SH-SY5Y (cell line): ENCODE data around the gene DSTN.

Source experiments
- GATA2 ChIP-seq: IDR thresholded peaks from 2 replicates; pipeline ENCODE4 v1.6.1; 2011; ENCODE audit warnings: mild to moderate bottlenecking, low read depth, low read length
- GATA3 ChIP-seq: IDR thresholded peaks from 2 replicates; pipeline ENCODE4 v1.6.1; 2011; ENCODE audit warnings: low read depth, mild to moderate bottlenecking, low read length, moderate library complexity

Gene DSTN

DNA sequence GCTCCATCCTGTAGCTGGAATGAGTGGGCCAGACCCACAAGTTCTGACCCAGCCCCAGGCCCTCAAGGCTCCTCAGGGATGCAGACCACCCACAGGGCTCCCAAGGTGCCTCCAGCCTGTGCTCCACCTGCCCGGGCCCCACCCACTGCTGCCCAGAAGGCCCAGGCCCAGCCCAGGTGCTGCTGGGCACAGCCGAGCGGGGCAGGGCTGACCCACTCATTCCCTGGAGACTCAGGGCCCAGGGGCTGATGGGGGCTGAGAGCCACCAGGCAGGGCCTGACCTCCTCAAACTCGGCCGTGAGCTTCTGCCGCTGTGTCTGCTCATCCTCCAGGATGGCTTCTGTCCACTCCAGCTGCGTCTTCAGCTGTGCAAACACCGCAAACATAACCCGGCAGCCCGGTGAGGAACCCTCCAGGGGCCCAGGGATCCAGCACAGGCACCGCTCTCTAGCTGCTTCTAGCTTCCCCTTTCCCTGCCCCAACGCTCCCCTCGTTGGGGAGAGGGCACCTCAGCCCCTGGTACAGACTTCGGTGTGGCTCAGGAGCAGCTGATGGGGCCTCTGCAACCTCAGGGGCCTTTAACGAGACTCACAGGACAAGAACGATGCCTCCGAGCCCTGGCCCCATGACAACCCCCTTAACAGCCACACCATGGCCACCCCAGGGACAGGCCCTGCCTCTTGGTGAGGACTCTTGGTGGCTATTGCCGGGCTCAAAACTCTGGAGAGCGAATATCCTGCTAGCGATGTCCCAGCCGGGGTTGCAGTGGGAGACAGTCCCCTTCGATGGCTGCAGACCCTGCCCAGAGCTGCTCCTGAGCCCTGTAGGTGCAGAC, 46.0 kb downstream of the DSTN start:
- TF ChIP-seq GATA2 (no peak), GATA3 (no peak)

DNA sequence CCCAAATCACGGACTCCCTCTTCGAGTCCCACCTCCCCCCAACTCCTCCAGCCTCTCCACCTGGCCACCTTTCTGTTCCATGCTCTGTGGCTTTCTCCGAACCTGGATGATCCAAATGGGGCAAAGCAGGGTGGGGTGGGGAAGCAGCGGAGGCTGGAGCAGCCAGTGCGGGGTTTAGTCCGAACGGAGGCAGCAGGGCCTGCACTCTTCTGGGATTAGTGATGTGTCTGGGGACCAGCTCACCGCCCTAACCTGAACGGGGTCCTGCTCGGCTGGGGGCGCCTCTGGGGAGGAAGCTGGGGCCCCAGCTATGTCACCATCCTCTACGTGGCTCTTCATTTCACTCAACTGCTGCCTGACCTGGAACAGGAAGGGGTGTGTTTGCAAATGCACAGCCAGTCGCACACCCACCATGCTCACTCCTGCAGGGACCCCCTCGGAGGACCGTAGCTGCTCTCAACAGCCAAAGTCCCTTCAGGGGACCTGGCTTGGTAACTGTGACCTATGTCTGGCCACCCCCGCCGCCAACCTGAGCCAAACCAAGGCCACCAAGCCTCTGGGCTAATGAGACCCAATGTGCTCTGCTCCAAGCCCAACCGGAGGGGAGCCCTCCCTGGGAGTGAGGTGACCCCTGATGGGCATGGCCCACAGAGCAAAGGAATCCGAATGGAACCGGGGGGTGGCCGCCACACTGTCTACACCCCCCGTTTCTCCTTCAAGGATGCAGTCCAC, 46.8 kb downstream of the DSTN start:
- no peak for TF ChIP-seq GATA3
- TF ChIP-seq GATA2, result no peak

DNA sequence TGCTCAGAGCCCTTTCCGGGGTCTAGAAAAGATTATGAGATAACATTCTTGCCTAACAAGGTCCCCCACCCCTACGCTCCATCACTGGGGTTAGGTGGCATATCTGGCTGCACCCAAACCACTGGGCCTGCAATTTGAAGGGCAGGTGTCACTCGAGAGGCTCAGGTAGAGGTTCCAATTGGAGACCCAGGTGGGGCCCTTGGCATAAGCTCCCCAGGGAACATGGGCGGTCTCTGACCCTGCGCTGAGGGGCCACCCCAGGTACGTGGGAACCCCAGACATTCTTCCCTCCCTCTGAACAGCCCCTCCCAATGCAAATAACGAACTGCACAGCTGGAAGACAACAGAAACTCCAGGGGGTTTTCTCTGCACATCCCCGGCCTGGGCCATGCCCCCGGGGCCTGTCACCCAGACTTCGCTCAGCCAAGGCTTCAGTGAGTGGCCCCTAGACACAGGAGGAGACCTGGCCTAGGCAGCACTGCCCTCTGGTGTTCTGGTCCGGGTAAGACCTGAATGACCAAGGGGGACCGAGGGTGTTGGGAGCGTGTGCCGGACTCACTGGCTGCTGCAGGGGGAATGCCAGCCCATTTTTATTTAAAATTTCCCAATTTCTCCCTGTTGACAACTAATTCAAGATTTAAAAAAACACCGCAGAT, 47.5 kb downstream of the DSTN start:
- TF ChIP-seq GATA3, result no peak
- no peak for TF ChIP-seq GATA2

DNA sequence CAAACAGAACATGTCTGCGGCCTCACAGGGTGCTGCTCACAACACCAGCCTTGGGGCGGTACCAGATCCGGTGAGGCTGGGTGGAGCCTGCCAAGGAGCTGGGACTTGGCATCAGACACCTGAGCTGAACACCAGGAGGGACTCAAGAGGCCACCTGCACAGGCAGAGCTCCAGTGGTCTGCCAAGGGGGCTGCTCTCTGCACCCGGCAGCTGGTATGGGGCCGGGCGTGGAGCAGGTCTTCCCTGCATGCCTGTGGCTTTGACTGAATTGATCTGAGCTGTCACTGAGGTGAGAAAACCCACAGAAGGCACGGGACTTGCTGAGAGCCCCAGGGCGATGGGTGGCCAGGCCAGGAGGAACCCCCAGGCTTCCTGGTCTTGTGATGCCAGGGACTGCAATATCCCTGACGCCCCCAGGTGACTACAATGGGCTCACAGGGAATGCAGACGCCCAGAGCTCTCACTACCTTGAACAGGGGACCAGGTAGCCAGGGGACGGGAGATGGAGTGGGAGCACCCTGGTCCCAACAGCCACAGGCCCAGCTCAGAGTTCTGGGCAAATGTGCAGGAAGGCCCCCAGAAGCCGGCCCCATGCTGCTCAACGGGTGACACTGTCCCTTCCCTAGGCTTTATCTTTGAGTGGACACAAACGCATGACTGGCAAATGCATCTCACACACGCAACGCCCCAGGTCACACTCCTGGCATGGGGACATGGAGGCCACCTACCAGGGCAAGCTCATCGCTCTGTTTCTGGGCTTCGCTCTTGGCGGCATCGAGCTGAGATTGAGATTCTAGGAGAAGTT, 48.2 kb downstream of the DSTN start:
- TF ChIP-seq GATA2 (no peak), GATA3 (no peak)

DNA sequence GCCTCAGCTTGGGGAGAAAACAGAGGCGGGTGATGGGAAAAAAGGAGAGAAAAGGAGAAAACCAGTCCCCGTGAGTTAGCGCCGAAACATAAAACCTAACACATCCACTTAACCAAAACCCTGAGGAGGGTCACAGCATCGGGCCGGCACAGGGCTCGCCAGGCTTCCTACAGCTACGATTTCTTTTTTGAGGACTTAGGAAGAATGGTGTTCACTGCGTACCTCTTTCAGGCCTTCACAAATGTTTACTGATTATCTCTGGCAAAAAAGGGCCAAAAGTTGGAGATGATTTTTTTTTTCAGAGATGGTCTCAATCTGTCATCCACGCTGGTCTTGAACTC, 48.8 kb downstream of the DSTN start:
- TF ChIP-seq GATA2 (no peak), GATA3 (no peak)

DNA sequence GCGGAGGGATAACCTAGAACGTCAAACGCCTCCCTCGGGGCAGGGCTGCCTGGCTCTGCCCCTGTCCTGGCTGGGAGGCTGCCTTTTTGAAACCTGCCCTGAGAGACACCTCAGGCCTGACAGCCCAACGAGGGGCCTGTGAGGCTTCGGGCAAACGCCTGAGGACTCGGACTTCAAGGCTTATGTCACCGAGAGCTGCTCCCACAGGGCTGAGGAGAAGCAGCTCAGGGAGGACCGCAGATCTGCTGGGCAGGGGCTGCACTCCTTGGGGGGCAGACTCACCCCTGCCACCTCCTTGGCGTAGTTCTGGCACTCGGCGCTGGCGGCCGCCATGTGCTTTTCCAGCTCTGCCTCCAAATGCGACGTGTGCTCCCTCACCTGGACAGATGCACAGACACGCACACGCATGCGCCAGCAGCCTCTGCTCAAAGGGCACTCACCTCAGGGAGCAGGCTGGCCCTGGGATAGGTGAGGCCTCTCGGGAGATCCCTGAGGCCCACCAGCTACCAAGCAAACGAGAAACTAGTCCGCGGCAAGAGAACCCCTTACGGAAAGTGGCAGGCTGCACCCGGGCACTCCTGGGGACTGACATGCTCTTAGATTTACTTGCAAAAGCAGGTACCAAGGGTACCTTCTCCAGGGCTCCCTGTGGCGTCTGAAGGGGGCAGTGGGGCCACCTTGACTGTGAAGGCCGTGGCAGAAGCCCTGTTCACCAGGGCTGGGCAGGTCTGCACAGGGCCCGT, 49.6 kb downstream of the DSTN start:
- TF ChIP-seq GATA2 (no peak), GATA3 (no peak)

DNA sequence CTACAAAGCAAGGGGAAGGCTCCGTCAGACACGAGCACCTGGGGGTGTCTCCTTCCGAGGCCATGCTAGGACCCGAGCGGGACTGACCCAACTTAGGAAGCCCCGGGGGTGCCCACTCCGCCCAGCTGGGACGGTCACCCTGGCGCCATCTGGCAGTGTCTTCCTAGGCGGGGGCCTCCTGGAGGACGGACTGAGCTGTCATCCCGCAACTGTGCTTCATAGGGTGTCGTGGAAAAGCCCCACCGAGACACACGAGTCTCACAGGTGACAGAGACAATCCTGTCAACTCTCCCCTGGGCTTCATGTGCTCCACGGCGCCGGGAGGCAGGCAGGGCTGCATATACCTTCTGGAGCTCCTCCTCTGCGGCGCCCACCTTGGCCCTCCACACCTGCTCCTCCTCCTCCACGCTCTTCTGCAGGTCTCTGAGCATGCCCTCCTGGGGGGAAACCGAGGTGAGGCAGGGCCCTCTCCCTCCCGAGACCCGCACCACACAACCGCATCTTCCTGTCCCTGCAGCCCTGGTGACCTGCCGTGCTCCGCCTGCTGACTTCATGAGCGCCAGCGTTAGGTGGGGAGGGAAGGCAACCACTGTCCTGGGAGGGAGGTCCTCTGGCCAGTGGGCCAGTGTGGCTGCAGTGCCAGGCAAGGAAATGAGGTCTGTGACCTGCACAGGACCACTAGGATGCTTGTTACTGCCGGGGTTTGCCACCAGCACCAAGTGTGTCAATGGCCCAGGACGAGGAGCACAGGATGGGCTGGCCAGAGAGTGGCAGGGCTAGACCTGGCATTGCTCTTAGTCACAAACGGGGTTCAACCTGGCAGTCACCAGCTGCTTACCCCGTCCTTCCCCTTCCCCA, 50.7 kb downstream of the DSTN start:
- no peak for TF ChIP-seq GATA2
- no peak for TF ChIP-seq GATA3

DNA sequence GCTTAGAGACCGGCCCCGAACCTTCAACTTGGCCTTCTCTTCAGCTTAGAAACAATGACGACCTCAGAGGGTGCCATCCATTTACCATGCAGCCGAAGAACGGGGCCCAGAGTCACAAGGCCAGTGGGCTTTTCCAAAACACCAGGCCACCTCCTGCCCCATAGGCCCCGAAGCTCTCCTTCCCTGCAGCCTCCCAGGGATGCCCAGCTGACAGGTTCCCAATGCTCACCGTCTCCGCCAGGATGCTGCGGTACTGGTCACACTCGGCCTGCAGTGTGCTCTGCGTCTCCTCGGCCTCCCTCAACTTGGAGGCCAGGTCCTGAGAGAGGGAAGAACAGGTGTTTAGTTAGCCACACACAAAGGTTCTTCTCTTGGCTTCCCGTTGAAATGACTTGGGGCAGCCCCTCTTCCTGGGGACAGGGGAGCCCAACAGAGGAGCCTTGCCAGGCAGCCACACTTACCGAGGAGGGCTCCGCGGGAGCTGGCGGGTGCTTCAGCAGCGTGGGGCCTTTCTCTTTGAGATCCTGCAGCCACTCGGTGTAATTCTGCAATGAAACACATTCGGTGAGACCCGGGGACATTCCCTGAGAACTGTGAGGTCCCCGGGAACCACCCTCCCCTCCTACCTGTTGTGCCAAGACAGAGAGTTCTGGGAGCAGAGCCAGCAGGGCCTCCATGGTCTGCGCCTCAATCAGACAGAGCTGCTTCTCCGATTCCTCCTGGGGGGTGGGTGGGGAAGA, 51.5 kb downstream of the DSTN start:
- TF ChIP-seq GATA3 (no peak), GATA2 (no peak)

DNA sequence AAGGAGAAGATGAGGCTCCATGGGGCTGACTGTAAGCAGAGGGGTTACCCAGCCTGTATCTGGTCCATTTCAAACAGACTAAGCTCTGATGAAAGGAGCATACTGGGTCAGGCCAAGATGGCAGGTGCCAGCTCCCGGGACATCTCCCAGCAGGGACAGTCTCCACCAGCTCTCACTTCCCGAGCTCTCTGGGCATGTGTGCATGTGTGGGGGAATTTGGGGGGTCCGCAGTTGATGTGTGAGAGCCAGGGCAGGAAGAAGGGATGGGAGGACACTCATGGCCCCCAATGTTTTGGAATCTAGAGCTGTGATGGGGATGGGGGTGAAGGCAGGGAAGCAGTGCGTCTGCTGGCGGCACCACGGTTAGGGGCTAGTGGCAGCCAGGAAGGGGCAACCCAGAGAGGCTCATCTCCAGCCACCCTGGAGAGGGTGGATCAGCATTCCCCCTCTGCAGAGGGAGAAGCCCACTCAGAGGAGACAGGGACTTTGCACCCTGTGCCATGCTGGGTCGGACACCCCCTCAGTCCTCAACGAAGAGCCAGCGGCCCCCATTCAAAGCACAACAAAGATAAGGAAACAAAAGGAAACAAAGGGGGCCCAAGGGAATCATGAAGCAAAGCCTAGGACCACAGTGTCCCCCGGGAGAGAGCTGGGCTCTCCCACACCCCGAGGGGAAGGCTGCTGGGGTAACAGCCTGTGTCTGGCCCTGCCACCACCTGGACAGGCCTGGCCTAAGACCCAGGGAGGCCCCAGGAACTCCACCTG, 52.4 kb downstream of the DSTN start:
- TF ChIP-seq GATA2 (no peak), GATA3 (no peak)

DNA sequence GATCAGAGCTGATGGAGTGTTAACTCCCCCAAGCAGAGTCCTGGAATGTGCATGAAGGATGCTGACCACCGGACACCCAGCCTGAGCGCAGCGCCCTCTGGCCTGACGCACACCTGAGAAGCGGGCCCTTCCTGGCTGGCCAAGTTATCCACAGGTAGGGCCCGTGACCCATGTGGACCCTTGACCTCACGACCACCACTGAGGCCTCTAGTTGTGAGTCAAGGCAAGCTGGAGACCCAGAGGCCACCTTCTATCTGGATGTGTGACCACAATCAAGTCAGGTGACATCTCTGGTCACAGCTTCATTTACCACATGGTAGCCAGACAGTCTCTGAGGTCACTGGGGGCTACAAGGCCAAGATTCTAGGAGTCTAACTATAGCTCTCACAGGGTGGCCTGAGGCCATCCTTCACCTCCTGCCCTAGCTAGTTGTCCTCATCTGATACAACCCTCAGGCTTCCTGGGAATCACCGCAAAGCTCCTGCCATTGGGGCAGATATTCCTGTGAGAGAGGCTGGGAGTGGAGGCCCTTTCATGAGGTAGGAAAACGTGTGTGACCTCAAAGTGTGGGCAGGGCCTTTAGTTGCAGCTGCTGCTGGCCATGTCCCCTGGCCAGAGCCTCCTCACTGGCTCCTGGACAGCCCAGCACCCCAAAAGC, 53.1 kb downstream of the DSTN start:
- TF ChIP-seq GATA3, result no peak
- no peak for TF ChIP-seq GATA2

DNA sequence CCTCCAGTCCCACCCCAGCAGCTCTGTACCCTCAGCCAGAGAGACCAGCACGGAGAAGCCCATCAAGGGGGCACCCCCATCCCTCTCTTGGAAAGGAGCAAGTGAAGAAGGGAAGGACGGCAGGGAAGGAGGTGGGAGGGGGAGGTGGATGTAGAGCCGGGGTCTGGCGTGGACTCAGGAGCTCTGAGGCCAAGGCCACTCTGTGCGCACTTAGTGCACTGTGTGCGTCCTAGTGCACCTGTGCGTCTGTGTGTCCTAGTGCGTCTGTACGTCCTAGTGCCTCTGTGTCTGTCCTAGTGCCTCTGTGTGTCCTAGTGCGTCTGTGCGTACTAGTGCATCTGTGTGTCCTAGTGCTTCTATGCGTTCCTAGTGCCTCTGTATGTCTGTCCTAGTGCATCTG, 54.2 kb downstream of the DSTN start:
- no peak for TF ChIP-seq GATA2
- no peak for TF ChIP-seq GATA3
